C4-2B (cell line): Measurements from ENCODE around the gene ARIH2.

Experiments
- CTCF ChIP-seq: fragments of 450-650 bp; conservative IDR thresholded peaks from 2 replicates; pipeline ENCODE4 v1.5.1; 2017; ENCODE audit warnings: mild to moderate bottlenecking
- ZFX ChIP-seq: fragments of 450-650 bp; IDR thresholded peaks from 2 replicates; pipeline ENCODE4 v1.6.1; 2017

GRCh38 chr3:48896936-48897335, 21.7 kb upstream of the ARIH2 start:
- no peak for TF ChIP-seq CTCF
- no peak for TF ChIP-seq ZFX
